Progenitor cell of endocrine pancreas (in vitro differentiated cells): ENCODE results near the gene FRMD4A. TPM values are rescaled to one million over a fixed set of nuclear protein-coding genes. Genes with fewer than 3 reads are reported as not detected.

Source experiments
- DNase-seq: peaks from one replicate; pipeline ENCODE4 v3.0.0; 2021; ENCODE audit warnings: low spot score; ENCODE audit not compliant: unreplicated experiment
- H3K27ac Mint-ChIP-seq: 2 replicates; pipeline ENCODE4 v1.8.0; 2021; ENCODE audit warnings: mild to moderate bottlenecking, moderate library complexity, mixed read lengths
- H3K27me3 Mint-ChIP-seq: 2 replicates; pipeline ENCODE4 v1.8.0; 2021; ENCODE audit warnings: mixed read lengths
- H3K36me3 Mint-ChIP-seq: 2 replicates; pipeline ENCODE4 v1.8.0; 2022; ENCODE audit warnings: mixed read lengths; ENCODE audit not compliant: insufficient read depth
- H3K4me1 Mint-ChIP-seq: 2 replicates; pipeline ENCODE4 v1.8.0; 2021; ENCODE audit warnings: low read depth, mixed read lengths
- H3K4me3 Mint-ChIP-seq: 2 replicates; pipeline ENCODE4 v1.8.0; 2021; ENCODE audit warnings: low read depth, mild to moderate bottlenecking, moderate library complexity, mixed read lengths
- H3K9me3 Mint-ChIP-seq: 2 replicates; pipeline ENCODE4 v1.8.0; 2021; ENCODE audit warnings: low read depth, mixed read lengths
- CTCF ChIP-seq: fragments of 200-600 bp; sonication (generic); IDR thresholded peaks from one replicate; pipeline ENCODE4 v1.5.0; 2021; ENCODE audit warnings: antibody characterized with exemption, mild to moderate bottlenecking; ENCODE audit not compliant: unreplicated experiment
- total RNA-seq: library from RNA; stranded (reverse); gene quantifications from 2 replicates; pipeline ENCODE4 v1.2.1, GENCODE V29; 2021

Gene FRMD4A
- total RNA-seq, 1 donor from 2014 or later: 42.2 TPM

- Mint-ChIP-seq H3K27me3 (no peaks in the 10 kb centered on the region), H3K27ac (no peak overlapping the region), H3K36me3 (no peaks in the 10 kb centered on the region), H3K9me3 (peaks cover 7% of the 10 kb centered on the region), H3K4me3 (no peak overlapping the region), H3K4me1 (peaks cover 6% of the 10 kb centered on the region)
- DNase-seq: no peak
- no peak for TF ChIP-seq CTCF
Observed at GRCh38 chr10:14124941-14125340, 205.8 kb downstream of the FRMD4A start.

- DNase-seq: no peak
- H3K27me3 Mint-ChIP-seq: no peaks in the 10 kb centered on the region
- no peaks in the 10 kb centered on the region for H3K36me3 Mint-ChIP-seq
- TF ChIP-seq CTCF: no peak
- H3K9me3 Mint-ChIP-seq: peaks cover 7% of the 10 kb centered on the region
- peaks cover 3% of the 10 kb centered on the region for H3K4me1 Mint-ChIP-seq
- H3K4me3 Mint-ChIP-seq: no peak overlapping the region
- H3K27ac Mint-ChIP-seq: no peak overlapping the region
Observed at GRCh38 chr10:14123139-14123538, 207.6 kb downstream of the FRMD4A start.

- Mint-ChIP-seq H3K27ac (no peak overlapping the region), H3K36me3 (no peaks in the 10 kb centered on the region), H3K27me3 (no peaks in the 10 kb centered on the region), H3K4me3 (no peak overlapping the region), H3K4me1 (peaks cover 1% of the 10 kb centered on the region), H3K9me3 (no peaks in the 10 kb centered on the region)
- DNase-seq: no peak
- no peak for TF ChIP-seq CTCF
Observed at GRCh38 chr10:14120812-14121211, 209.9 kb downstream of the FRMD4A start.

GRCh38 chr10:14118953-14119352 is 211.8 kb downstream of the FRMD4A start:
- no peak overlapping the region for H3K27ac Mint-ChIP-seq
- H3K27me3 Mint-ChIP-seq: no peaks in the 10 kb centered on the region
- H3K4me1 Mint-ChIP-seq: no peaks in the 10 kb centered on the region
- H3K4me3 Mint-ChIP-seq: no peak overlapping the region
- no peak for DNase-seq
- H3K9me3 Mint-ChIP-seq: no peaks in the 10 kb centered on the region
- no peak for TF ChIP-seq CTCF
- no peaks in the 10 kb centered on the region for H3K36me3 Mint-ChIP-seq

GRCh38 chr10:14116837-14117236 is 213.9 kb downstream of the FRMD4A start:
- Mint-ChIP-seq H3K27ac (no peak overlapping the region), H3K4me1 (peaks cover 2% of the 10 kb centered on the region), H3K36me3 (no peaks in the 10 kb centered on the region), H3K27me3 (no peaks in the 10 kb centered on the region), H3K9me3 (no peaks in the 10 kb centered on the region), H3K4me3 (no peak overlapping the region)
- no peak for DNase-seq
- TF ChIP-seq CTCF: no peak
